Measurements from ENCODE around the gene NPEPPS.

Gene NPEPPS

DNA sequence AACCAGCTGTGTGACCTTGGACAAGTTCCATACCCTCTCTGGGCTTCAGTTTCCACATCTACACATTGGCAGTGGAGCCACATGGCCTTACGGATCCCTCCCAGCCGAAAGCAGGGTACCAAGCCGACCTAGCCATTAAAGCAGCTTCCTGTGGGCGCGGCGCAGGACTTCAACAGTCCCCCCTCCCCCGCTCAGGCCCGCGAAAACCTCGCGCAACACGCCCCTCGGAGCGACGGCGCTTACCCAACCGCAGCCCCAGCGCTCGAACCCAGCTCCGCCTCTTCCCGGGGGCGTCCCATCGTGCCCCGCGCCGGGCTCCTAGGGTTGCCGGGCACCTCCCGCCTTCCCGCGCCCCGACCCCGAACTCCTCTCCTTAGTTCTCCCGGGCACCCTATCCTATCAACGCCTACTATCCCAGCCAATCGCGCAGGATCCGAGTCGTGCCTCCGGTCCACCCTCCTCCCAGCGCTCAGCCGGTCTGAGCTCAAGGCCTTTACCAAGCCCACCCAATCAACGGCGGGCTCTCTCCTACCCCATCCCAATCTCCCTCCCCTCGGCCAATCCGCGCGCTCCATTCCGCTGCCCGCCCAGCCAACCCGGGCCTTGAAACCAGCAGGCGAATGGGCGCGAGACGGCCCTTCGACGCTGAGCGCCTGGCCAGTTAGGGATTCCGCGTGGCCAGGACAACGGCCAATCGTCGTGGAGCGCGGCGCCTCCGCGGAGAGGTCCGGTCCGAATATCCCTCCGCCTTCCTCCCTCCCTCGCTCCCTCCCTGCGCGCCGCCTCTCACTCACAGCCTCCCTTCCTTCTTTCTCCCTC lies 118.5 kb downstream of the NPEPPS start, which contains the start of gene KPNB1 (continued):
- no peak for TF ChIP-seq ZNF354C (tag by site-specific recombination; IDR thresholded peaks at IDR 0.05; ENCODE audit: borderline replicate concordance, low read depth)
- TF ChIP-seq ZNF169 (tag by site-specific recombination; IDR thresholded peaks at IDR 0.05), result no peak
- no peak for TF ChIP-seq ZNF157 (tag by site-specific recombination; IDR thresholded peaks at IDR 0.05)
- TF ChIP-seq SP2 (tag by site-specific recombination; IDR thresholded peaks at IDR 0.05), result peak; percentile 99
- no peak for TF ChIP-seq ZNF658 (tag by site-specific recombination; IDR thresholded peaks at IDR 0.05)
- peak; percentile 88; the same call in 1 of the 2 replicates for TF ChIP-seq TSHZ1 (tag by site-specific recombination; IDR thresholded peaks at IDR 0.05; ENCODE audit: borderline replicate concordance)
- no peak for TF ChIP-seq ZNF433 (tag by site-specific recombination; IDR thresholded peaks at IDR 0.05; ENCODE audit: low read depth)
- no peak for TF ChIP-seq ZNF404 (tag by site-specific recombination; IDR thresholded peaks at IDR 0.05)
- TF ChIP-seq ZNF664 (tag by site-specific recombination; IDR thresholded peaks at IDR 0.05), result no peak
- TF ChIP-seq ZNF785 (tag by site-specific recombination; IDR thresholded peaks at IDR 0.05), result peak; percentile 83; the same call in 1 of the 2 replicates
- peak; percentile 90 for TF ChIP-seq ZNF610 (tag by site-specific recombination; IDR thresholded peaks at IDR 0.05; ENCODE audit: borderline replicate concordance)
- TF ChIP-seq, protein P1, sequence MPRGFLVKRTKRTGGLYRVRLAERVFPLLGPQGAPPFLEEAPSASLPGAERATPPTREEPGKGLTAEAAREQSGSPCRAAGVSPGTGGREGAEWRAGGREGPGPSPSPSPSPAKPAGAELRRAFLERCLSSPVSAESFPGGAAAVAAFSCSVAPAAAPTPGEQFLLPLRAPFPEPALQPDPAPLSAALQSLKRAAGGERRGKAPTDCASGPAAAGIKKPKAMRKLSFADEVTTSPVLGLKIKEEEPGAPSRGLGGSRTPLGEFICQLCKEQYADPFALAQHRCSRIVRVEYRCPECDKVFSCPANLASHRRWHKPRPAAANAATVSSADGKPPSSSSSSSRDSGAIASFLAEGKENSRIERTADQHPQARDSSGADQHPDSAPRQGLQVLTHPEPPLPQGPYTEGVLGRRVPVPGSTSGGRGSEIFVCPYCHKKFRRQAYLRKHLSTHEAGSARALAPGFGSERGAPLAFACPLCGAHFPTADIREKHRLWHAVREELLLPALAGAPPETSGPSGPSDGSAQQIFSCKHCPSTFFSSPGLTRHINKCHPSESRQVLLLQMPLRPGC (tag by site-specific recombination; IDR thresholded peaks at IDR 0.05), result peak; percentile 96
- peak; percentile 93 for TF ChIP-seq KLF9 (tag by site-specific recombination; IDR thresholded peaks at IDR 0.05; ENCODE audit: low read depth)
- no peak for TF ChIP-seq ZNF544 (tag by site-specific recombination; IDR thresholded peaks at IDR 0.05)
- no peak for TF ChIP-seq ZNF202 (tag by site-specific recombination; IDR thresholded peaks at IDR 0.05; ENCODE audit: borderline replicate concordance)
- TF ChIP-seq ZNF621 (tag by site-specific recombination; IDR thresholded peaks at IDR 0.05), result no peak
- no peak for TF ChIP-seq MEIS1 (CRISPR knock-in tag; IDR thresholded peaks at IDR 0.05; ENCODE audit: borderline replicate concordance)
- no peak; the same call in 1 of the 2 replicates for TF ChIP-seq ATF2 (tag by site-specific recombination; IDR thresholded peaks at IDR 0.05; ENCODE audit: low read depth)
- TF ChIP-seq ZNF311 (tag by site-specific recombination; IDR thresholded peaks at IDR 0.05; ENCODE audit: borderline replicate concordance), result no peak
- no peak for TF ChIP-seq HOXD13 (CRISPR knock-in tag; IDR thresholded peaks at IDR 0.05; ENCODE audit: borderline replicate concordance)
- TF ChIP-seq ZNF549 (tag by site-specific recombination; IDR thresholded peaks at IDR 0.05), result no peak
- TF ChIP-seq ZFP69B (tag by site-specific recombination; IDR thresholded peaks at IDR 0.05), result peak; percentile 90
- TF ChIP-seq ZBTB6 (tag by site-specific recombination; IDR thresholded peaks at IDR 0.05), result peak; percentile 56
- TF ChIP-seq ZBTB48 (tag by site-specific recombination; IDR thresholded peaks at IDR 0.05), result peak; percentile 94
- TF ChIP-seq ZXDB (tag by site-specific recombination; IDR thresholded peaks at IDR 0.05), result peak; percentile 89
- TF ChIP-seq ZNF16 (tag by site-specific recombination; IDR thresholded peaks at IDR 0.05; ENCODE audit: low read depth), result no peak
- TF ChIP-seq ZNF843 (tag by site-specific recombination; IDR thresholded peaks at IDR 0.05), result peak; percentile 74
- peak; percentile 48; the same call in 1 of the 2 replicates for TF ChIP-seq ZNF561 (tag by site-specific recombination; IDR thresholded peaks at IDR 0.05; ENCODE audit: borderline replicate concordance)
- TF ChIP-seq, protein P2, sequence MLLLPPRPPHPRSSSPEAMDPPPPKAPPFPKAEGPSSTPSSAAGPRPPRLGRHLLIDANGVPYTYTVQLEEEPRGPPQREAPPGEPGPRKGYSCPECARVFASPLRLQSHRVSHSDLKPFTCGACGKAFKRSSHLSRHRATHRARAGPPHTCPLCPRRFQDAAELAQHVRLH (tag by site-specific recombination; IDR thresholded peaks at IDR 0.05), result peak; percentile 95
- TF ChIP-seq ZEB2 (tag by site-specific recombination; IDR thresholded peaks at IDR 0.05), result peak; percentile 92
- no peak for TF ChIP-seq SALL2 (tag by site-specific recombination; IDR thresholded peaks at IDR 0.05; ENCODE audit: borderline replicate concordance)
- TF ChIP-seq ZNF488 (tag by site-specific recombination; IDR thresholded peaks at IDR 0.05), result no peak

Data from HEK293 (cell line).